Smooth muscle cell (in vitro differentiated cells): ENCODE results near the gene TCEA2. TPM values are rescaled to one million over a fixed set of nuclear protein-coding genes. Genes with fewer than 3 reads are reported as not detected.

Experiments used
- DNase-seq: peaks from one replicate; lab custom pipeline; 2025; ENCODE audit not compliant: unreplicated experiment; lab: John Stamatoyannopoulos, UW
- H2AFZ ChIP-seq: fragments of 200-600 bp; sonication (generic); 2 replicates; pipeline ENCODE4 v1.6.0; 2016; ENCODE audit warnings: antibody characterized with exemption, low read depth, mild to moderate bottlenecking
- H3F3A ChIP-seq: fragments of 200-600 bp; sonication (generic); 2 replicates; pipeline ENCODE4 v1.6.0; 2017; ENCODE audit warnings: antibody characterized with exemption, low read depth
- H3K27ac ChIP-seq: fragments of 200-600 bp; sonication (generic); 2 replicates; pipeline ENCODE4 v1.5.1; 2016; ENCODE audit warnings: low read depth, mild to moderate bottlenecking
- H3K27me3 ChIP-seq: fragments of 200-600 bp; sonication (generic); 2 replicates; pipeline ENCODE4 v1.6.1; 2016; ENCODE audit warnings: low read depth, mild to moderate bottlenecking
- H3K36me3 ChIP-seq: fragments of 200-600 bp; sonication (generic); 2 replicates; pipeline ENCODE4 v1.5.1; 2016; ENCODE audit warnings: low read depth
- H3K4me1 ChIP-seq: fragments of 200-600 bp; sonication (generic); 2 replicates; pipeline ENCODE4 v1.5.1; 2016; ENCODE audit warnings: low read depth
- H3K4me2 ChIP-seq: fragments of 200-600 bp; sonication (generic); 2 replicates; pipeline ENCODE4 v1.6.0; 2016; ENCODE audit warnings: mild to moderate bottlenecking
- H3K4me3 ChIP-seq: fragments of 200-600 bp; sonication (generic); 2 replicates; pipeline ENCODE4 v1.5.1; 2016; ENCODE audit warnings: mild to moderate bottlenecking
- H3K79me2 ChIP-seq: fragments of 200-600 bp; sonication (generic); 2 replicates; pipeline ENCODE4 v1.6.0; 2016; ENCODE audit warnings: low read depth, mild to moderate bottlenecking
- H3K9ac ChIP-seq: fragments of 200-600 bp; sonication (generic); 2 replicates; pipeline ENCODE4 v1.6.0; 2016; ENCODE audit warnings: low read depth
- H3K9me3 ChIP-seq: fragments of 200-600 bp; sonication (generic); replicated peaks from 2 replicates; pipeline ENCODE4 v1.5.1; 2016; ENCODE audit warnings: low read depth
- H4K20me1 ChIP-seq: fragments of 200-600 bp; sonication (generic); 2 replicates; pipeline ENCODE4 v1.6.0; 2016; ENCODE audit warnings: low read depth
- CTCF ChIP-seq: fragments of 200-600 bp; sonication (generic); IDR thresholded peaks from 2 replicates; pipeline ENCODE4 v1.5.1; 2017; ENCODE audit warnings: borderline replicate concordance, mild to moderate bottlenecking, antibody characterized with exemption; ENCODE audit not compliant: insufficient read depth, poor library complexity, severe bottlenecking
- WGBS: methylation state at CpG from one replicate; pipeline ENCODE4 v1.1.7; 2016; ENCODE audit warnings: low lambda C conversion rate; 5-methylcytosine and 5-hydroxymethylcytosine counted together
- polyA plus RNA-seq: library from polyadenylated mRNA; unstranded; fragments of >200 nt; fragmentation: Nextera tagmentation; extraction: Ambion mirVana; gene quantifications from 2 replicates; pipeline ENCODE4 v1.2.1, GENCODE V29; 2016
- total RNA-seq: library from RNA; depleted of rRNA; stranded (reverse); fragments of >200 nt; gene quantifications from 2 replicates; pipeline ENCODE4 v1.2.3, GENCODE V29; 2014

The TCEA2 gene
- total and polyA plus RNA-seq, 2 experiments from 2014 or later: 24.9 to 89.5 TPM

GRCh38 chr20:64090165-64090564, 27.2 kb downstream of the TCEA2 start:
- Histone ChIP-seq H3K27me3 (peaks cover 10% of the 10 kb centered on the region), H3K9me3 (no peaks in the 10 kb centered on the region), H3K27ac (no peak overlapping the region), H3K9ac (no peak overlapping the region), H3K36me3 (no peaks in the 10 kb centered on the region), H3K79me2 (no peaks in the 10 kb centered on the region), H2AFZ (no peak overlapping the region), H3K4me1 (no peaks in the 10 kb centered on the region), H4K20me1 (peaks cover 3% of the 10 kb centered on the region), H3K4me2 (no peak overlapping the region), H3F3A (no peaks in the 10 kb centered on the region), H3K4me3 (no peak overlapping the region)
- DNase-seq: no peak
- TF ChIP-seq CTCF: no peak
- WGBS: 82% methylated on average over 10 of the region's 10 CpGs

GRCh38 chr20:64091340-64091739, 28.3 kb downstream of the TCEA2 start:
- no peak overlapping the region for H3K27ac ChIP-seq
- H3K79me2 ChIP-seq: no peaks in the 10 kb centered on the region
- H3K9ac ChIP-seq: no peak overlapping the region
- no peak for DNase-seq
- H3K4me2 ChIP-seq: no peak overlapping the region
- H3K9me3 ChIP-seq: no peaks in the 10 kb centered on the region
- H3K4me1 ChIP-seq: no peaks in the 10 kb centered on the region
- no peaks in the 10 kb centered on the region for H3F3A ChIP-seq
- no peak overlapping the region for H2AFZ ChIP-seq
- peaks cover 3% of the 10 kb centered on the region for H4K20me1 ChIP-seq
- H3K4me3 ChIP-seq: no peak overlapping the region
- no peaks in the 10 kb centered on the region for H3K36me3 ChIP-seq
- 85% methylated on average over 17 of the region's 19 CpGs for WGBS
- H3K27me3 ChIP-seq: no peaks in the 10 kb centered on the region
- no peak for TF ChIP-seq CTCF

- Histone ChIP-seq H2AFZ (no peak overlapping the region), H4K20me1 (peaks cover 3% of the 10 kb centered on the region), H3K27me3 (no peaks in the 10 kb centered on the region), H3K79me2 (no peaks in the 10 kb centered on the region), H3K4me1 (no peaks in the 10 kb centered on the region), H3F3A (no peaks in the 10 kb centered on the region), H3K4me3 (no peak overlapping the region), H3K9me3 (no peaks in the 10 kb centered on the region), H3K9ac (no peak overlapping the region), H3K27ac (no peak overlapping the region), H3K36me3 (no peaks in the 10 kb centered on the region), H3K4me2 (no peak overlapping the region)
- no peak for TF ChIP-seq CTCF
- no peak for DNase-seq
- WGBS: 39% methylated on average over 5 of the region's 16 CpGs
Measured at GRCh38 chr20:64091770-64092169, 28.8 kb downstream of the TCEA2 start.

DNA sequence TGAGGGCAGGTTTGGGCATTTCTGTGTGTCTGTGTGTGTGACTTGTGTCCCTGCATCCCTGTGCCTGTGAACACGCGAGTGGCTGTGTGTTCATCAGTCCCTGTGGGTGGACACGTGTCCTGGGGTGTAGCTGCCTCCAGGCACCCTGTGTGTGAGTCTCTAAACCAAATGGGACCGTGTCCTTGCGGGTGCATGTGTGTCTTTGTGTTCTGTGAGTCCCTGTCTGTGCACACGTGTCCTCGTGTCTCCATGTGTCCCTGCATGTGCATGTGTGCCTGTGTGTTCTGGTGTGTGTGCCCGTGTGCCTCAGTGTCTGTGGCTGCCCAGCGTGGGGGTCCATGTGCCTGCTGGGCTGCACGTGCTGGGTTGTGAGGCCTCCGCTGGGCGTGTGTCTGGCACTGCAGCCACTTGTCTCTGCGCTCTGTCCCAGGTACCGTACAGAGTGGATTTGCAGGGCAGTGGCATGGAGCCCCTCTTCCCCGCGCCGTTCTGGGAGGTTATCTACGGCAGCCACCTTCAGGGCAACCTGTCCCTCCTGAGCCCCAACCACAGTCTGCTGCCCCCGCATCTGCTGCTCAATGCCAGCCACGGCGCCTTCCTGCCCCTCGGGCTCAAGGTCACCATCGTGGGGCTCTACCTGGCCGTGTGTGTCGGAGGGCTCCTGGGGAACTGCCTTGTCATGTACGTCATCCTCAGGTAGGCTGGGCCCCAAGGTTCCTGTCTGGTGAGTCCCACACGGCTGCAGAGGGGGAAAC, 29.4 kb downstream of the TCEA2 start:
- Histone ChIP-seq H3K36me3 (no peaks in the 10 kb centered on the region), H4K20me1 (peaks cover 3% of the 10 kb centered on the region), H2AFZ (no peak overlapping the region), H3K79me2 (no peaks in the 10 kb centered on the region), H3K27ac (no peak overlapping the region), H3K4me2 (no peak overlapping the region), H3K4me3 (no peak overlapping the region), H3K27me3 (no peaks in the 10 kb centered on the region), H3K9ac (no peak overlapping the region), H3F3A (no peaks in the 10 kb centered on the region), H3K4me1 (no peaks in the 10 kb centered on the region), H3K9me3 (no peaks in the 10 kb centered on the region)
- DNase-seq: no peak
- WGBS: 82% methylated on average over 26 of the region's 27 CpGs
- no peak for TF ChIP-seq CTCF
